KMS-11 (cell line): Measurements from ENCODE around the gene CLDN15.

Experiments used
- H2AFZ ChIP-seq: fragments of 200-600 bp; sonication (generic); 2 replicates; pipeline ENCODE4 v1.6.1; 2016; ENCODE audit warnings: antibody characterized with exemption, mixed run types, low read depth
- H3K27ac ChIP-seq: fragments of 200-600 bp; sonication (generic); 2 replicates; pipeline ENCODE4 v1.6.1; 2016; ENCODE audit warnings: mild to moderate bottlenecking, mixed run types
- H3K27me3 ChIP-seq: fragments of 200-600 bp; sonication (generic); 2 replicates; pipeline ENCODE4 v1.6.1; 2017; ENCODE audit warnings: mild to moderate bottlenecking, low read depth, mixed run types, moderate library complexity; ENCODE audit not compliant: insufficient read depth
- H3K36me3 ChIP-seq: fragments of 200-600 bp; sonication (generic); 2 replicates; pipeline ENCODE4 v1.6.1; 2017; ENCODE audit warnings: mild to moderate bottlenecking, mixed run types; ENCODE audit not compliant: insufficient read depth
- H3K4me1 ChIP-seq: fragments of 200-600 bp; sonication (generic); 2 replicates; pipeline ENCODE4 v1.6.1; 2016; ENCODE audit warnings: mild to moderate bottlenecking, low read depth, mixed run types; ENCODE audit not compliant: poor library complexity, severe bottlenecking
- H3K4me2 ChIP-seq: fragments of 200-600 bp; sonication (generic); 2 replicates; pipeline ENCODE4 v1.7.0; 2016; ENCODE audit warnings: mild to moderate bottlenecking, mixed run types
- H3K4me3 ChIP-seq: fragments of 200-600 bp; sonication (generic); IDR thresholded peaks from 2 replicates; pipeline ENCODE4 v1.6.1; 2017; ENCODE audit warnings: low read depth, low read length, mixed read lengths; ENCODE audit not compliant: insufficient read depth
- H3K79me2 ChIP-seq: fragments of 200-600 bp; sonication (generic); 2 replicates; pipeline ENCODE4 v1.6.1; 2016; ENCODE audit warnings: low read depth, mixed run types; ENCODE audit not compliant: insufficient read depth
- H3K9ac ChIP-seq: fragments of 200-600 bp; sonication (generic); 2 replicates; pipeline ENCODE4 v1.6.1; 2016; ENCODE audit warnings: mild to moderate bottlenecking, mixed run types
- H4K20me1 ChIP-seq: fragments of 200-600 bp; sonication (generic); 2 replicates; pipeline ENCODE4 v1.6.1; 2016; ENCODE audit warnings: mild to moderate bottlenecking, mixed run types; ENCODE audit not compliant: insufficient read depth
- TF ChIP-seq, protein P1 (sequence below): fragments of 200-600 bp; sonication (generic); conservative IDR thresholded peaks from 2 replicates; pipeline ENCODE4 v1.6.1; 2017; ENCODE audit warnings: low read depth, mild to moderate bottlenecking, antibody characterized with exemption, low read length, moderate library complexity, mixed read lengths

Gene CLDN15

DNA sequence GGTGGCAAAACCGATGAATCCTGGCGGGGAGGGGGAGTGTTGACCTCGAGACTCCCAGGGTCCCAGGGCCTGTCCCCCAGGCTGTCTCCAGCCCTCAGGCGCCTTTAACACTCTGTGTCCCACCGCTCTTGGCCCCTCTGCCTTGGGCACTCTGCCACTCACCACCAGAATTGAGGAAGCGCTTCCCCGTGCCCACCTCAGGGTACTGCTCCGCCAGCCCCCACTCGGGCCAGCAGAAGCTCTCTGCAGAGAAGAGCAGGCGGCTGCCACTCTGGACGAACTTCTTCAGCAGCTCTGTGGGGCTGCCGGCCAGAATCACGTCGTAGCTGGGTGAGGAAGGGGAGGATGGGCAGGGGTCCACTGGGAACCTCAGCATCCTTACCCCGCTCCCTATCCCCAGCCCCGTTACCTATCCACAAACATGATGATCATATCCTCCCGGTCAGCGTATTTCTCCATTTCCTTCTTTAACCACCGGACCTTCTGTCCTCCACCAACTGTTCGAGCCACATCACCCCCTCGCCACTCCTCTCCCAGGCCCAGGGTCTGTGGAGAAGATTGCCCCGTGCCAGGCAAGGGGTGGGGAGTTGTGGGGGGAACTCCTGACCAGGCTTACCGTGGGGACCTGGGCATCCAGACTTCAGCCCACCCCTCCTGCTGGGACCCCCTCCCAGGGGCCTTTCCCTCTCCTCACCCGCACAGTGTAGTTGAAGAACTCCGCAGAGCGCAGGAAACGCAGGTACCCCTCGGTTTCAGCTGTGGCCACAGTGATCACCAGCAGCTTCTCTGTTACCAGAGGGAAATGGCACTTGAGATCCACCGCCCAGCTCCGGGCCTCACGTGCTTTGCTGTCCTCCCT lies 21.4 kb downstream of the CLDN15 start:
- Histone ChIP-seq H3K4me3 (peak overlapping the region; percentile 62), H3K36me3 (no peaks in the 10 kb centered on the region), H3K79me2 (peaks cover 9% of the 10 kb centered on the region; the same call in 1 of the 2 replicates), H3K27me3 (no peaks in the 10 kb centered on the region), H2AFZ (peak overlapping the region; percentile 87), H3K4me1 (peaks cover 15% of the 10 kb centered on the region), H3K27ac (0 out of 2 replicates have a peak overlapping the region, but pooled peaks have one; percentile 76), H3K9ac (peak overlapping the region; percentile 72; the same call in 1 of the 2 replicates), H4K20me1 (no peaks in the 10 kb centered on the region), H3K4me2 (peak overlapping the region; percentile 79)
- TF ChIP-seq, protein P1, sequence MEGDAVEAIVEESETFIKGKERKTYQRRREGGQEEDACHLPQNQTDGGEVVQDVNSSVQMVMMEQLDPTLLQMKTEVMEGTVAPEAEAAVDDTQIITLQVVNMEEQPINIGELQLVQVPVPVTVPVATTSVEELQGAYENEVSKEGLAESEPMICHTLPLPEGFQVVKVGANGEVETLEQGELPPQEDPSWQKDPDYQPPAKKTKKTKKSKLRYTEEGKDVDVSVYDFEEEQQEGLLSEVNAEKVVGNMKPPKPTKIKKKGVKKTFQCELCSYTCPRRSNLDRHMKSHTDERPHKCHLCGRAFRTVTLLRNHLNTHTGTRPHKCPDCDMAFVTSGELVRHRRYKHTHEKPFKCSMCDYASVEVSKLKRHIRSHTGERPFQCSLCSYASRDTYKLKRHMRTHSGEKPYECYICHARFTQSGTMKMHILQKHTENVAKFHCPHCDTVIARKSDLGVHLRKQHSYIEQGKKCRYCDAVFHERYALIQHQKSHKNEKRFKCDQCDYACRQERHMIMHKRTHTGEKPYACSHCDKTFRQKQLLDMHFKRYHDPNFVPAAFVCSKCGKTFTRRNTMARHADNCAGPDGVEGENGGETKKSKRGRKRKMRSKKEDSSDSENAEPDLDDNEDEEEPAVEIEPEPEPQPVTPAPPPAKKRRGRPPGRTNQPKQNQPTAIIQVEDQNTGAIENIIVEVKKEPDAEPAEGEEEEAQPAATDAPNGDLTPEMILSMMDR, result no peak

DNA sequence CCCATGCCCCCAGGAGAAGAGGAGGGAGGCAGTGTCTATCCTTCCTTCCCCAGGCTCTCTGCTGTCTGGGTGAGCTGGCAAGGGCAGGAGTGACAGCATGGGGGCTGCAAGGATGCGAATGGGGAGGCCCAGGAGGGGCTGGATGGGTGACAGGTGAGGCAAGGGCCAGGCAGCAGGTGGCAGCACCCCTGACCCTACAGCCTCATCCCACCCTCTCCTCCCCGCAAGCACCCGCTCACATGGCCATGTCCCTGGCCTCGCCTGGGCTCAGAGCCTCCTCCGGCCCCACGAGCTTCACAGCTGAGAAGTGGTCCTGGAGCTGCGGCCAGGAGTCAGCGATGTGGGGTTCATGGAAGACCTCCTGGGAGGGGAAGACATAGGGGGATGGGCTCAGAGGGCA lies 25.6 kb downstream of the CLDN15 start:
- no peak overlapping the region for H3K27ac ChIP-seq
- peaks cover 15% of the 10 kb centered on the region for H3K4me1 ChIP-seq
- no peaks in the 10 kb centered on the region for H3K36me3 ChIP-seq
- H3K4me3 ChIP-seq, result no peak overlapping the region
- H2AFZ ChIP-seq, result no peak overlapping the region
- no peaks in the 10 kb centered on the region for H3K27me3 ChIP-seq
- H3K9ac ChIP-seq, result no peak overlapping the region
- no peaks in the 10 kb centered on the region; the same call in 1 of the 2 replicates for H3K79me2 ChIP-seq
- H4K20me1 ChIP-seq, result no peaks in the 10 kb centered on the region
- H3K4me2 ChIP-seq, result no peak overlapping the region
- TF ChIP-seq, protein P1, result no peak

DNA sequence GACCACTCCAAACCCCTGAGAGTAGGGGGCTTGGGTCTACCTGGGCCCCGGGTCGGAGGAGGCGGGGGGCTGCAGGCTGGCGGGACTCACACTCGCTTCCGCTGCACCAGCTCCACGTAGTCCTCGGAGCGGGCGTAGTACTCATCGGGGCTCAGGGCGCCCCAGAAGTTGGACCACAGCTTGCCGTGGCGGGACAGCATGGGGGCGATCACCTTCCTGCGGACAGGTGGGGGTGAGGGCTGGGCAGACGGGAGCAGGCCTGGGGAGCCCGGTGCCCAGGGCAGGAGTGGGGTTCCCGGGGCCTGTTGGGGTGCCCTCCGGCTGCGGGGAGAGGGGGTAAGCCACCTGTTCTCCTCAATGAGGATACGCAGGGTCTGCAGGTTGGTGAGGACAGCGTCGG lies 26.1 kb downstream of the CLDN15 start:
- Histone ChIP-seq H3K27me3 (no peaks in the 10 kb centered on the region), H2AFZ (no peak overlapping the region), H3K4me1 (peaks cover 15% of the 10 kb centered on the region), H3K36me3 (no peaks in the 10 kb centered on the region), H3K9ac (no peak overlapping the region), H3K79me2 (no peaks in the 10 kb centered on the region; the same call in 1 of the 2 replicates), H3K4me2 (no peak overlapping the region), H3K27ac (no peak overlapping the region), H4K20me1 (no peaks in the 10 kb centered on the region), H3K4me3 (no peak overlapping the region)
- TF ChIP-seq, protein P1, result no peak

DNA sequence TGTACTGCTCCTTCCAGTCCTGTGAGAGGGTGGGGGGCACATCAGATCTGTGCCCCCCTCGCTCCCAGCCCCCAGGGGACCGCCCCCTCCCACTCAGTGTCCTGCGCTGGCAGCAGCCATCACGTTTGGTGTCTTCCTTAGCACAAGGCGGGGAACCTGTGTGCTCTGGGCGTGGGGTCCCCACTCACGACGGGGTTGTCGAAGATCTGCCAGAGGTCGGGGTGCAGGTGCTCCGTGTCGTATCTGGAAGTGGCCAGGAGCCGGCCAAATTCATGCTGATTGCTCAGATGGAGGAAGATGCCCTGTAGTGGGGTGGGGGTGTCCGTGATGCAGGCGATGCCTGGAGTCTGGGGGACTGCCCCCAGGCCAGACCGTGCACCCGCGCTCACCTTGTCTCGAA lies 27.5 kb downstream of the CLDN15 start:
- H3K4me3 ChIP-seq, result no peak overlapping the region
- no peaks in the 10 kb centered on the region for H3K79me2 ChIP-seq
- H3K36me3 ChIP-seq, result no peaks in the 10 kb centered on the region
- H3K4me2 ChIP-seq, result no peak overlapping the region
- no peaks in the 10 kb centered on the region for H3K27me3 ChIP-seq
- peaks cover 9% of the 10 kb centered on the region for H3K4me1 ChIP-seq
- TF ChIP-seq, protein P1, result no peak
- no peaks in the 10 kb centered on the region for H4K20me1 ChIP-seq
- H3K9ac ChIP-seq, result no peak overlapping the region
- no peak overlapping the region for H3K27ac ChIP-seq
- no peak overlapping the region for H2AFZ ChIP-seq
